SHP77 (cell line): ENCODE results near the gene SDF4.

Experiments used
- DNase-seq, 2 experiments: peaks; one replicate each; lab custom pipeline; 2025; lab: John Stamatoyannopoulos, UW

SDF4 gene

DNA sequence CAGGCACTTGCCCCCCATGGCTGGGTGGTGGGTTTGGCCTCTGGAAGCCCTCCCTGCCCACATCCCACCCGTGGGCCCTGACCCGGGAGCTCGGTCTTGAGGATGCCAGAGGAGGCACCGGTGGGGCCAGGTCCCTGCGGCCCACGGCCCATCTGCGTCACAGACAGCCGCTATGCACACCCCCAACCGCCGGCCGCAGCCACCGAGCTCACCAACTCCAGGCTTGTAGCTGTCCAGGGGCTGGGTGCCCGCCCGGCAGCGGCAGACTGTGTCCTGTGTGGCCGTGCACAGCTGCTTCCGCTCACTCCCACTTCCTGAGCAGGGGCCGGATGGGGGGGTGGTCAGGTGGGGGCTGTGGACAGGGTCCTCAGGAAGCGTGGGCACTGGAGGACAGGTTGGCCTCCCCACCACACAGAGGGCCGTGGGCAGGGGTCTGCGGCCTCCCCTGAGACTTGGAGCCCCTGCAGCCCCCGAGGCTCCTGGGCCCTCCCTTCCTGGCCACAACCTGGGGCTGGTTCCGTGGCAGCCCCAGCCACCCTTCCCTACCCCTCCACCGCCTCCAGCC, 18.9 kb downstream of the SDF4 start:
- DNase-seq: no peak

DNA sequence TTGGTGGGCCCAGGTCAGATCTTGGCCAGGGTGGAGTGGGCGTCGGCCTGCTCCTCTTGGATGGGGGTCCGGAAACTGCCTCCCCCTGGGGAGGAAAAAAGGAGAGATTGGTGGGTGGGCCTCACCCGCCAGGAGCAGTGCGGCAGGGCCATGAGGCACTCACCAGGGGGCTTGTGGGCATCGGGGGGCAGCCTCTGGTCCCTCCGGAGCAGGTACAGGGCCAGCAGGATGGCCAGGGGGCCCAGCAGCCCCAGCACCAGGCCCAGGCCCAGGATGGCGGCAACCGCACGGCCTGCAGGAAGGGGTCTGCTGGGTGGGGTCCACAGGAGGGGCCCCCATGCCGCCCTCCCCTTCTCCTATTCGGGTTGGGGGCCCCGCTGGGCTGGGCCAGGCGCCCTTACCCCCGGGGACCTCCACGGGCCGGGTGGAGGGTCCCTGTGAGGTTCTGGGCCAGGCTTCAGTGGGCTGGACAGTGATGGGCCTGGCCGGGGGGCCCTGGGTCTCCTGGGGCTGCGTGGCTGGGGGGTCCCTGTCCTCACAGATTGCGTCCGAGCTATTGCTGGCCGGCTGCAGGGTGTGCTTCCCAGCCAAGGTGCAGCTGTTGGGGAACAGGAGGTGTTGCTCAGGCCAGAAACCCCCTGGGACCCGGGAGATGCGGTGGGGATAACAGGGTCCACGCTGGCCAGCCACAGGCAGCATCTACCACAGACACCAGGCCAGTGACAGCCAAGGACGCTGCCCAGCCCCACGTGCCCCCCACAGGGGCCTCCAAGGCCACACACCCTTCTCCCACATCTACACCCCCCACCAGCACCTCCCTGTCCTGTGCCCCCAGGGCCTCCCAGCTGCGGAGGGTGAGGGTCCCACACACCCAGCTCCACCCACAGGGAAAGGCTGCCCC, 20.0 kb downstream of the SDF4 start:
- no peak for DNase-seq

DNA sequence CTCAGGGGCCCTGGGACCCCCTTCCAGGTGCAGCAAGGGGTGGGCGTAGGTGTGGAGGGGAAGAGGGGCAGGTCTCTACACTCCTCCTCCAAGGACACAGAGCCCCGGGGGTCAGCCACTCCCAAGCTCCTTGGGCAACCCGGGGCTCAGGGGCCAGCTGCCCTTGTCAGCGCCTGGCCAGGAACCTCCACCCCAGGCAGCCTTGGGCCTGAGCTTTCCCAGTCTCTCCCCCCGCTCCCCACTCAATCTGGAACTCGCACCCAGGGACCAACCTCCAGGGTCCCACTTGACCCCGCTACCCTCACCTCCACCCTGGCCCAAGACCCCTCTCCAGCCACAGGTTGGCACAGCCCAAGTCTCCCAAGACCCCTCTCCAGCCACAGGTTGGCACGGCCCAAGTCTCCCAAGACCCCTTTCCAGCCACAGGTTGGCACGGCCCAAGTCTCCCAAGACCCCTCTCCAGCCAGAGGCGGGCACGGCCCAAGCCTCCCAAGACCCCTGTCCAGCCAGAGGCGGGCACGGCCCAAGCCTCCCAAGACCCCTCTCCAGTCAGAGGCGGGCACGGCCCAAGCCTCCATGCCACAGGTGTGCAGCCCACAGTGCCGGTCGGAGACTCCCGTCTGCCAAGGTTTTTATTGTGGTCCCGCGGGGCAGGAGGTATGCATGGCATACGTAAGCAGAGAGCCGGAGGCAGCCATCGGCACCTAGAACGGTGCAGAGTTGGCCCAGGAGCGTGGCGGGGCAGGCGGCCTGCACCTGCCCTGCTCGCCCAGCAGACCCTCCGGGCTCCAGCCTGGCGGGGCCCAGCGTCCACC, 20.9 kb downstream of the SDF4 start:
- no peak for DNase-seq

- no peak for DNase-seq
These were observed 22.9 kb downstream of the SDF4 start for GRCh38 chr1:1208713-1209433.

- DNase-seq: no peak
These were observed 24.3 kb downstream of the SDF4 start for GRCh38 chr1:1207571-1207892.

DNA sequence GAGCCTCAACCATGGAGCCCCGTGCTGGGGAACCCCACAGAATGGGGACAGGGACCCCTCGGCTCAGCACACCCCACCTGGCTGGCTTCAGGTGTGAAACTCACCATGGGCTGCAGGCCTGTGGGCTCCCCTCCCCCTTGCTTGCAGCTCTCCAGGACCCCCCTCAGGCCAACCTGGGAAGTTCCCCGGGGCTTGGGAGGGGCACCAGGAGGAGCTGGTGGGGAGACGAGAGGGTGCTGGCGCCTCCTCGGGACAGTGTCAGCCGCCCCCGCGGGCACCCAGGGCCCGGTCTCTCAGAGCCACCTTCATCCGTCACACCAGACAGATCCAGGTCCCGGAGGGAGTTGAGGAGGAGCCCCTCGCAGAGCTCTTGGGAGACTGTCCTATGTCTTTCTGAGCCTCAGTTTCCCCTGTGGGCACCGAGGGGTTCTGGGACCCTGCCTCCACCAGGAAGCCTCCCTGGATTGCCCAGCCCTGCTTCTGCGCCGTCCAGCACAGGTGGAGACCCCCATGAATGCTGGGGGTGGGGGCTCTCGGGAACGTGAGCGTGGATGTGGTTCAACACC, 24.8 kb downstream of the SDF4 start:
- no peak for DNase-seq

GRCh38 chr1:1206376-1206965, 25.3 kb downstream of the SDF4 start, which contains the start of gene TNFRSF18:
TNFRSF18 (minus strand) TSS chr1:1206592; CDS start chr1:1206571, 21 bp downstream.
- DNase-seq: no peak

DNA sequence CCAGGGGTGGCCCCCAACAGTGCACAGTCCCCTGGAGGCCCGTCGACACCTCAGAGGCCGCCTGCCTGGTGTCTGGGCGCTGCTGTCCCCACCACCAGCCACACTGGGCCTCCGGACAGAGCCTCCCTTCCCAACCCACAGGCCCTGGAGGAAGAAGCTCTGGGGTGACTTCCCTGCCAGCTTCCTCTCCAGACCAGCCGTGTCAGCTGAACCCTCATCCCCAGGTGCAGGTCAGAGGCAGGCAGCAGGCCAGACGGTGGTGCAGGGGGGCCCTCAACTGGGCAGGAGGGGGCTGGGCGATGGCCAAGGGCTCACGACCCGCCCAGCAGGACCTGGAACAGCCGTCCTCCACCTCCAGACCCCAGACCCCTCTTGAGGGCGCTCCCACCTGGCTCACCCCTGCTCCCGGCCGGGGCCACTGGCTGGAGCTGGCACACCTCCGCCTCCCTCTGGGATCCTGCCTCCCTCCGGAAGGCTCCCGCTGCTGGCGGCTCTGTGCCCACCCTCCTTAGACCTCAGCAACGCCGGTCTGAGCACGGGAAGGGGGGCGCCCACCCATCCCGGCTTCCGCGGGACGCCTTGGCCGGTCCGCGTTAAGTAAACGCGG, 25.9 kb downstream of the SDF4 start:
- DNase-seq: no peak

- DNase-seq: no peak
These were observed 26.6 kb downstream of the SDF4 start for GRCh38 chr1:1204998-1205768.

GRCh38 chr1:1204425-1204920, 27.3 kb downstream of the SDF4 start:
- DNase-seq: no peak

- no peak for DNase-seq
These were observed 28.0 kb downstream of the SDF4 start for GRCh38 chr1:1203561-1204424.

- DNase-seq: no peak
These were observed 28.8 kb downstream of the SDF4 start for GRCh38 chr1:1202831-1203560.

DNA sequence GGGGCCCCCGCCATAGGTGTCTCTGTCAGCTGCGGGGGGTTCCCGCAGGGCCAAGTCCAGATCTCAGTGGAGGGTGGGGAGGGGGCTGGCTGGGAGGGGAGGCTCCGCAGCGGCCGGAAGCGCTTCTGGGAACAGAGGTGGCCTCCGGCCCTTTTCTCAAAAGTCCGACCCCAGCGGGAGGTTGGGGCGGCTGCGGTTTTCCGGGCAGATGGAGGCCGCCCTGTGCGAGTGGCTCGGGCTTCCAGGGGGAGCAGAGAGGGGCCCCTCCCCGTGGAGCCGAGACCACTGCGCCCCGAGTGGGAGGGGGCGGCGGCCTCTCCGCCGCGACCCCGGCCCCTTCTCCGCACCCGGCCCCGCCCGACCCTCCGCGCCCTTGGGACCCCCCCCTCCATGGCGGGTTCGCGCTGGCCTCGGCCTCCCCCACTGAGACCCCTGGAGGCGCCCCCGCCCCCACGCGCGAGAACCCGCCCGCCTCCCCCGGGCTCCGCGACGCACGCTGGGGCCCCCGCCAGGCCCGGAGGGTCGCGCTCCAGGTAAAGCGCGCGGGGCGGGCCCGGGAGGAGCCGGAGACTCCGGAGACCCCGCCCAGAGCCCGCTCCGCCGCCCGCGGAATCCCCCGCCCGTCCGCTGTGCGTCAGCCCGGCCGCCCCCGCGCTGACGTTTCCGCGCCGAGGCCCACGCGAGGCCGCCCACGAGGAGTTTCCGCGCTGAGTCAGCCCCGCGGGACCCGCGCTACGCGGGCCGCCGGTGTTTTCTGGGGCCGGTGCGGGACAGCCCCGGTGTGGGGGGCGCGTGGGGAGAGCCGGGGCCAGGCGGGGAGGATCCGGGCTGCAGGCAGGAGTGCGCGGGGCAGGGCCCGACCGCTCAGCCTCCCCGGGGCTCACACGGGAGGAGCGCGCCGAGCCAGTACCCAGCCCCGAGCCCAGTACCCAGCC, 30.7 kb downstream of the SDF4 start:
- DNase-seq: no peak

DNA sequence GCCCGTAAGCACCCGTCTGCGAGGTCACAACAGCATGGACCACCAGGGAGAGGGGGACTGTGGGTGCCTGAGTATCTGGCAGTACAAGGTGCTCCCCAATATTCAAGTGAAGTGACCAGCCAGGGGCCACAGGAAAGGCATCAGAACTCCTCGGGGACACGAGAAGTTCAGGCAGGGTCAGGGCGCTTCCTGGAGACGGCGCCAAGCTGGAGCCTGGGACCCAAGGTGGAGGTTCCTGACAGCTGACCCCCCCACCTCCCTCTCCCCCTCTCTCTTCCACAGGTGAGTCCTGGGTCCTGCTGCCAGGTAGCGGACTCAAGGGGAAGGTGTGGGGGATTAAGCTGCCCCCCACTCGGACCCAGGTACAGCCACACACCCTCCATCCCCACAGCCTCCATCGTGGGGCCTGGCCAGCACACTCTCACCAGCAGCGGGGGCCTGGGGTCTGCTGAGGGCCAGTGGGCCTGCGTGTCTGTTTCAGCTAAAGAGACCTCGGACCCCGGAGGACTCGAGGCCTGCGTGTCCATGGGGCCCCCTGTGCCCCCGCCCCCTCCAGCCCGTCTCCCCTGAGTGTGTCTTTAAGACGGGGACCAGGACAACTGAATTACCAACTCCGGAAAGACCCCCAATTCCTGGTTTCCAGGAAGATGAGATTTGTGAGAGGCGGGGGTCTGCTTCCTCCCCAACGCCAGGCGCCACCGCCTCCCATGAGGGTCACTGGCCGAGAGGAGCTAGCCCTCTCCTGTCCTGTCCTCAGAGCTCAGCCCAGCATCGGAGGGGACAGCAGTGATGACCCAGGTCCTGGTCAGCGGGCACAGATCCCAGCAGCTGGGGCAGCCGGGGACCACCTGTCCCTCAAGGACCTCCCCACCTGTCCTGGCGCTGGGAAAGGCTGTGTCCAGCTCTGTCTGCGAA, 31.6 kb downstream of the SDF4 start:
- DNase-seq: no peak

GRCh38 chr1:1199141-1199960, 32.5 kb downstream of the SDF4 start:
- DNase-seq: no peak
